ENCODE measurements around the gene PSMF1.

The PSMF1 gene

DNA sequence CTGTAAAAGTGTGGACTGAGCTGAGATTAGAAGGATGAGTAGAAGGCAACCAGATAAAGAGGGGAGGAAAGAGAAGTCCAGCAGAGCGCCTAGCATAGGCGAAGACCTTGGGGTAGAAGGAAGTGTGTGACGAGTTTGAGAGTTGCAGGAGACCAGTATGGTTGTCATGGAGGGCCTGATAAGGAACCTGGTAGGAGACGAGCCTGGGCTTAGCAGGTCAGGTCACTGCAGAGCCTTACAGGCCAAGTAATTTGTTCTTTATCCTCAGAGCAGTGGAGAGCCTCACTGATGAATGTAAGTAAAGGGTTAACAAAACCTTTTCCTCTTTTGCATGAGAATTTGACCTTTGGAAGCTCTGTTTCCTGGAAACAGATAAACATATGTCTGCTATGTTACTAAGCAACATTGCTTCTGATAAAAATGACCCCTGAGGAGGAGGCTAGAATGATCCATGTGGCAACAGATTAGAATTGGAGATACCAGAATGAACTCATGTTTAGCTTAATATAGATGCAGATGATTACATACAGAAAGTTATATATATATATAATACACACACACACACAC is 69.3 kb downstream of the PSMF1 start:
- Histone ChIP-seq H3F3A (ENCODE audit: insufficient read depth, low read length) (no peaks in the 10 kb centered on the region), H3K9me3 (ENCODE audit: low read length) (no peaks in the 10 kb centered on the region), H3K4me2 (ENCODE audit: low read length) (no peak overlapping the region), H3K4me3 (ENCODE audit: low read depth, low read length, poor library complexity, severe bottlenecking) (no peak overlapping the region), H3K79me2 (ENCODE audit: insufficient read depth, low read length) (no peaks in the 10 kb centered on the region), H4K20me1 (ENCODE audit: insufficient read depth, low read length) (no peaks in the 10 kb centered on the region), H3K9ac (ENCODE audit: low read length) (no peak overlapping the region), H2AFZ (ENCODE audit: low read length) (no peak overlapping the region), H3K9me2 (ENCODE audit: low read depth, low read length) (no peaks in the 10 kb centered on the region), H3K27me3 (ENCODE audit: insufficient read depth, low read length) (no peaks in the 10 kb centered on the region), H3K27ac (ENCODE audit: low read depth, low read length, poor library complexity, severe bottlenecking) (no peak overlapping the region), H3K4me1 (ENCODE audit: insufficient read depth, low read length, severe bottlenecking) (no peaks in the 10 kb centered on the region), H3K36me3 (ENCODE audit: insufficient read depth, low read length) (no peaks in the 10 kb centered on the region)
- TF ChIP-seq EZH2 (IDR thresholded peaks at IDR 0.05; ENCODE audit: borderline replicate concordance, low read length): no peak
- TF ChIP-seq, protein P1, sequence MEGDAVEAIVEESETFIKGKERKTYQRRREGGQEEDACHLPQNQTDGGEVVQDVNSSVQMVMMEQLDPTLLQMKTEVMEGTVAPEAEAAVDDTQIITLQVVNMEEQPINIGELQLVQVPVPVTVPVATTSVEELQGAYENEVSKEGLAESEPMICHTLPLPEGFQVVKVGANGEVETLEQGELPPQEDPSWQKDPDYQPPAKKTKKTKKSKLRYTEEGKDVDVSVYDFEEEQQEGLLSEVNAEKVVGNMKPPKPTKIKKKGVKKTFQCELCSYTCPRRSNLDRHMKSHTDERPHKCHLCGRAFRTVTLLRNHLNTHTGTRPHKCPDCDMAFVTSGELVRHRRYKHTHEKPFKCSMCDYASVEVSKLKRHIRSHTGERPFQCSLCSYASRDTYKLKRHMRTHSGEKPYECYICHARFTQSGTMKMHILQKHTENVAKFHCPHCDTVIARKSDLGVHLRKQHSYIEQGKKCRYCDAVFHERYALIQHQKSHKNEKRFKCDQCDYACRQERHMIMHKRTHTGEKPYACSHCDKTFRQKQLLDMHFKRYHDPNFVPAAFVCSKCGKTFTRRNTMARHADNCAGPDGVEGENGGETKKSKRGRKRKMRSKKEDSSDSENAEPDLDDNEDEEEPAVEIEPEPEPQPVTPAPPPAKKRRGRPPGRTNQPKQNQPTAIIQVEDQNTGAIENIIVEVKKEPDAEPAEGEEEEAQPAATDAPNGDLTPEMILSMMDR (IDR thresholded peaks at IDR 0.05; ENCODE audit: low read length): no peak

GRCh38 chr20:1188347-1188746 is 69.9 kb downstream of the PSMF1 start:
- Histone ChIP-seq H2AFZ (ENCODE audit: low read length) (no peak overlapping the region), H3K4me1 (ENCODE audit: insufficient read depth, low read length, severe bottlenecking) (no peaks in the 10 kb centered on the region), H3K9me2 (ENCODE audit: low read depth, low read length) (no peaks in the 10 kb centered on the region), H3K4me3 (ENCODE audit: low read depth, low read length, poor library complexity, severe bottlenecking) (no peak overlapping the region), H3K9ac (ENCODE audit: low read length) (no peak overlapping the region), H3K27ac (ENCODE audit: low read depth, low read length, poor library complexity, severe bottlenecking) (no peak overlapping the region), H3K9me3 (ENCODE audit: low read length) (no peaks in the 10 kb centered on the region), H3K79me2 (ENCODE audit: insufficient read depth, low read length) (no peaks in the 10 kb centered on the region), H3F3A (ENCODE audit: insufficient read depth, low read length) (no peaks in the 10 kb centered on the region), H4K20me1 (ENCODE audit: insufficient read depth, low read length) (no peaks in the 10 kb centered on the region), H3K36me3 (ENCODE audit: insufficient read depth, low read length) (no peaks in the 10 kb centered on the region), H3K4me2 (ENCODE audit: low read length) (no peak overlapping the region), H3K27me3 (ENCODE audit: insufficient read depth, low read length) (no peaks in the 10 kb centered on the region)
- TF ChIP-seq, protein P1 (IDR thresholded peaks at IDR 0.05; ENCODE audit: low read length): no peak
- no peak for TF ChIP-seq EZH2 (IDR thresholded peaks at IDR 0.05; ENCODE audit: borderline replicate concordance, low read length)

DNA sequence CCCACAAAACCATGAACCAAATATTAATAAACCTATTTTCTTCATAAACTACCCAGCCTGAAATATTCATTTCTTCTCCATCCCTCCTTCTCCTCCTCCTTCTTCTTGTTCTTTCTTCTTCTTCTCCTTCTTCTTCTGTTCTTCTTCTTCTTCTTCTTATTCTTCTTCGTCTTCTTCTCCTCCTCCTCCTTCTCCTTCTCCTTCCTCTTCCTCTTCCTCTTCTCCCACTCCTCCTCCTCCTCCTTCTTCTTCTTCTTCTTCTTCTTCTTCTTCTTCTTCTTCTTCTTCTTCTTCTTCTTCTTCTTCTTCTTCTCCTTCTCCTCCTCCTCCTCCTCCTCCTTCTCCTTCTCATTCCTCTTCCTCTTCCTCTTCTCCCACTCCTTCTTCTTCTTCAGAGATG is 71.4 kb downstream of the PSMF1 start:
- TF ChIP-seq, protein P1 (IDR thresholded peaks at IDR 0.05; ENCODE audit: low read length): no peak
- no peak for TF ChIP-seq EZH2 (IDR thresholded peaks at IDR 0.05; ENCODE audit: borderline replicate concordance, low read length)
- no peak overlapping the region for H3K27ac ChIP-seq (ENCODE audit: low read depth, low read length, poor library complexity, severe bottlenecking)

More for the DNA sequence above, 71.4 kb downstream of the PSMF1 start:
- Histone ChIP-seq H3K4me3 (ENCODE audit: low read depth, low read length, poor library complexity, severe bottlenecking) (no peak overlapping the region), H3K79me2 (ENCODE audit: insufficient read depth, low read length) (no peaks in the 10 kb centered on the region), H3K9me2 (ENCODE audit: low read depth, low read length) (no peaks in the 10 kb centered on the region), H3K9me3 (ENCODE audit: low read length) (no peaks in the 10 kb centered on the region), H2AFZ (ENCODE audit: low read length) (no peak overlapping the region), H3F3A (ENCODE audit: insufficient read depth, low read length) (no peaks in the 10 kb centered on the region), H3K4me2 (ENCODE audit: low read length) (no peak overlapping the region), H4K20me1 (ENCODE audit: insufficient read depth, low read length) (no peaks in the 10 kb centered on the region), H3K27me3 (ENCODE audit: insufficient read depth, low read length) (no peaks in the 10 kb centered on the region), H3K4me1 (ENCODE audit: insufficient read depth, low read length, severe bottlenecking) (no peaks in the 10 kb centered on the region), H3K36me3 (ENCODE audit: insufficient read depth, low read length) (no peaks in the 10 kb centered on the region), H3K9ac (ENCODE audit: low read length) (no peak overlapping the region)

Measured in OCI-LY1 (cell line).